IPS-20b (cell line): ENCODE results near the gene TNFRSF4.
"Not testable (repeated sequence)": the region's sequence is repeated elsewhere in the genome, so short reads cannot be mapped to it uniquely, and the experiment has no call there.

ENCODE experiments used
- H3K27ac ChIP-seq: one replicate; pipeline ENCODE4 v1.5.1; 2013; ENCODE audit warnings: low read length
- H3K27me3 ChIP-seq: 2 replicates; pipeline ENCODE4 v1.6.1; 2013; ENCODE audit warnings: mild to moderate bottlenecking, low read length, inconsistent platforms; ENCODE audit not compliant: insufficient read depth
- H3K36me3 ChIP-seq: 2 replicates; pipeline ENCODE4 v1.6.1; 2013; ENCODE audit warnings: low read depth, mild to moderate bottlenecking, inconsistent platforms, low read length, moderate library complexity; ENCODE audit not compliant: insufficient read depth
- H3K4me1 ChIP-seq: 2 replicates; pipeline ENCODE4 v1.6.1; 2013; ENCODE audit warnings: mild to moderate bottlenecking, control low read depth, inconsistent platforms, low read length, moderate library complexity; ENCODE audit not compliant: insufficient read depth
- H3K4me3 ChIP-seq: 2 replicates; pipeline ENCODE4 v1.5.1; 2013; ENCODE audit warnings: mild to moderate bottlenecking, low read length, inconsistent platforms
- H3K9ac ChIP-seq: 2 replicates; pipeline ENCODE4 v1.6.1; 2013; ENCODE audit warnings: low read depth, mild to moderate bottlenecking, inconsistent platforms, low read length, moderate library complexity
- H3K9me3 ChIP-seq: 2 replicates; pipeline ENCODE4 v1.6.1; 2013; ENCODE audit warnings: mild to moderate bottlenecking, low read depth, low read length, inconsistent platforms; ENCODE audit not compliant: insufficient read depth

The TNFRSF4 gene

GRCh38 chr1:1253972-1254666 lies 40.2 kb upstream of the TNFRSF4 start:
- H3K27ac ChIP-seq = no peak overlapping the region
- H3K36me3 ChIP-seq = peaks cover 43% of the 10 kb centered on the region
- 0 out of 2 replicates have a peak, but pooled peaks cover 3% of the 10 kb centered on the region for H3K4me1 ChIP-seq
- H3K27me3 ChIP-seq = no peaks in the 10 kb centered on the region
- H3K4me3 ChIP-seq = no peak overlapping the region
- no peaks in the 10 kb centered on the region for H3K9me3 ChIP-seq
- no peak overlapping the region for H3K9ac ChIP-seq

- Histone ChIP-seq H3K9ac (no peak overlapping the region), H3K36me3 (peaks cover 37% of the 10 kb centered on the region), H3K9me3 (no peaks in the 10 kb centered on the region), H3K27ac (no peak overlapping the region), H3K4me3 (no peak overlapping the region), H3K27me3 (no peaks in the 10 kb centered on the region), H3K4me1 (0 out of 2 replicates have a peak, but pooled peaks cover 3% of the 10 kb centered on the region)
Observed at GRCh38 chr1:1253314-1253713, 39.4 kb upstream of the TNFRSF4 start.

GRCh38 chr1:1250786-1251284 lies 36.9 kb upstream of the TNFRSF4 start:
- H3K36me3 ChIP-seq = peaks cover 25% of the 10 kb centered on the region
- H3K4me1 ChIP-seq = no peaks in the 10 kb centered on the region
- H3K27me3 ChIP-seq = peaks cover 23% of the 10 kb centered on the region
- no peak overlapping the region for H3K9ac ChIP-seq
- no peak overlapping the region for H3K4me3 ChIP-seq
- no peak overlapping the region for H3K27ac ChIP-seq
- H3K9me3 ChIP-seq = no peaks in the 10 kb centered on the region

GRCh38 chr1:1248009-1248913 lies 34.3 kb upstream of the TNFRSF4 start:
- H3K9me3 ChIP-seq, H3K4me1 ChIP-seq, H3K36me3 ChIP-seq, H3K27ac ChIP-seq, H3K9ac ChIP-seq, H3K4me3 ChIP-seq: not testable (repeated sequence)
- H3K27me3 ChIP-seq = peaks cover 29% of the 10 kb centered on the region

- H3K9ac ChIP-seq = no peak overlapping the region
- no peaks in the 10 kb centered on the region for H3K4me1 ChIP-seq
- peaks cover 29% of the 10 kb centered on the region for H3K27me3 ChIP-seq
- no peaks in the 10 kb centered on the region for H3K9me3 ChIP-seq
- no peaks in the 10 kb centered on the region for H3K36me3 ChIP-seq
- H3K27ac ChIP-seq = no peak overlapping the region
- no peak overlapping the region; the same call in 1 of the 2 replicates for H3K4me3 ChIP-seq
Observed at GRCh38 chr1:1247341-1247913, 33.5 kb upstream of the TNFRSF4 start.

GRCh38 chr1:1246577-1247340 lies 32.8 kb upstream of the TNFRSF4 start, which contains the start of gene C1QTNF12:
C1QTNF12 (minus strand) TSS chr1:1246722; CDS start chr1:1246690, 32 bp downstream.
- H3K9ac ChIP-seq = no peak within 1 kb of the TSS
- peaks cover 29% of the 10 kb centered on the region for H3K27me3 ChIP-seq
- no peaks in the 10 kb centered on the region for H3K36me3 ChIP-seq
- no peaks in the 10 kb centered on the region for H3K4me1 ChIP-seq
- H3K9me3 ChIP-seq = no peaks in the 10 kb centered on the region
- no peak within 1 kb of the TSS for H3K27ac ChIP-seq
- peak within 1 kb of the TSS; percentile 14; the same call in 1 of the 2 replicates for H3K4me3 ChIP-seq

- H3K9ac ChIP-seq = no peak overlapping the region
- no peaks in the 10 kb centered on the region for H3K36me3 ChIP-seq
- H3K27me3 ChIP-seq = peaks cover 29% of the 10 kb centered on the region
- H3K9me3 ChIP-seq = no peaks in the 10 kb centered on the region
- no peak overlapping the region for H3K27ac ChIP-seq
- no peak overlapping the region for H3K4me3 ChIP-seq
- no peaks in the 10 kb centered on the region for H3K4me1 ChIP-seq
Observed at GRCh38 chr1:1245817-1246576, 32.0 kb upstream of the TNFRSF4 start.

- Histone ChIP-seq H3K9ac (no peak overlapping the region), H3K27me3 (peaks cover 29% of the 10 kb centered on the region), H3K36me3 (no peaks in the 10 kb centered on the region), H3K4me3 (no peak overlapping the region), H3K4me1 (no peaks in the 10 kb centered on the region), H3K27ac (no peak overlapping the region), H3K9me3 (no peaks in the 10 kb centered on the region)
Observed at GRCh38 chr1:1245178-1245816, 31.3 kb upstream of the TNFRSF4 start.

GRCh38 chr1:1244192-1244811 lies 30.3 kb upstream of the TNFRSF4 start:
- Histone ChIP-seq H3K27me3 (peaks cover 29% of the 10 kb centered on the region), H3K36me3 (no peaks in the 10 kb centered on the region), H3K4me1 (no peaks in the 10 kb centered on the region), H3K9ac (no peak overlapping the region), H3K4me3 (no peak overlapping the region), H3K9me3 (no peaks in the 10 kb centered on the region), H3K27ac (no peak overlapping the region)

- no peaks in the 10 kb centered on the region for H3K36me3 ChIP-seq
- H3K4me3 ChIP-seq = no peak overlapping the region
- no peak overlapping the region for H3K27ac ChIP-seq
- H3K9ac ChIP-seq = no peak overlapping the region
- H3K27me3 ChIP-seq = peaks cover 29% of the 10 kb centered on the region
- no peaks in the 10 kb centered on the region for H3K4me1 ChIP-seq
- no peaks in the 10 kb centered on the region for H3K9me3 ChIP-seq
Observed at GRCh38 chr1:1243807-1244191, 29.8 kb upstream of the TNFRSF4 start.
